ENCODE measurements around the gene PSMB2. TPM values are rescaled to one million over a fixed set of nuclear protein-coding genes. Genes with fewer than 3 reads are reported as not detected.

The PSMB2 gene
- total and polyA plus RNA-seq, 7 donors, result 38.6 to 117 (median 68.2) TPM

- Histone ChIP-seq H3K36me3 (ENCODE audit: insufficient read depth in 1 of 2, low read depth in 1 of 2) (peaks cover 0 to 27% of the 10 kb centered on the region in 2 donors), H3K4me1 (peaks cover 39% of the 10 kb centered on the region), H3K27me3 (ENCODE audit: insufficient read depth in 3 of 3, low read length in 2 of 3) (no peaks in the 10 kb centered on the region), H3K27ac (no peak overlapping the region), H3K9me3 (no peaks in the 10 kb centered on the region), H3K4me3 (no peak overlapping the region)
- TF ChIP-seq CTCF (IDR thresholded peaks at IDR 0.05), result no peak
- WGBS, 3 donors, result 83 to 87% (median 84%) methylated on average over 7 of the region's 7 CpGs
- DNase-seq (peak in 1 of 2 donors; percentile 47), ATAC-seq (no peak)
- intact Hi-C loops (cut with DNase I), result no loop called here
Measured at GRCh38 chr1:35559317-35559944, 81.9 kb downstream of the PSMB2 start.

- intact Hi-C loops (cut with DNase I), result no loop called here
- Histone ChIP-seq H3K4me1 (peaks cover 47% of the 10 kb centered on the region), H3K27me3 (ENCODE audit: insufficient read depth in 3 of 3, low read length in 2 of 3) (no peaks in the 10 kb centered on the region), H3K27ac (peak overlapping the region; percentile 99), H3K9me3 (no peaks in the 10 kb centered on the region), H3K36me3 (ENCODE audit: insufficient read depth in 1 of 2, low read depth in 1 of 2) (peaks cover 0 to 26% of the 10 kb centered on the region in 2 donors), H3K4me3 (peak overlapping the region; percentile 99)
- ATAC-seq (no peak), DNase-seq (peak in 1 of 2 donors; percentile 55)
- no peak for TF ChIP-seq CTCF (IDR thresholded peaks at IDR 0.05)
- 31 to 32% (median 32%) methylated on average over 22 to 26 of the region's 26 CpGs for WGBS, 3 donors
Measured at GRCh38 chr1:35558374-35559316, 82.7 kb downstream of the PSMB2 start.

- Histone ChIP-seq H3K9me3 (no peaks in the 10 kb centered on the region), H3K27ac (peak within 1 kb of the TSS; percentile 99), H3K4me1 (peaks cover 54% of the 10 kb centered on the region), H3K36me3 (ENCODE audit: insufficient read depth in 1 of 2, low read depth in 1 of 2) (peaks cover 0 to 26% of the 10 kb centered on the region in 2 donors), H3K27me3 (ENCODE audit: insufficient read depth in 3 of 3, low read length in 2 of 3) (no peaks in the 10 kb centered on the region), H3K4me3 (peak within 1 kb of the TSS; percentile 99)
- TF ChIP-seq CTCF (IDR thresholded peaks at IDR 0.05), result no peak
- intact Hi-C loops (cut with DNase I), result no loop called here
- DNase-seq, result peak; percentile 98
- peak; percentile 92 to 95 (median 92) for ATAC-seq
- WGBS, 3 donors, result 0 to 1% (median 0%) methylated on average over 55 to 58 of the region's 58 CpGs
Measured at GRCh38 chr1:35557611-35558373, 83.5 kb downstream of the PSMB2 start, which contains the start of gene NCDN. Gene NCDN (plus strand): TSS chr1:35557799. CDS start chr1:35558191, 392 bp downstream.

GRCh38 chr1:35557118-35557610 is 84.2 kb downstream of the PSMB2 start, which contains the start of gene KIAA0319L:
Gene KIAA0319L (minus strand): TSS chr1:35557403. CDS start chr1:35554491, 2,912 bp downstream.
- peak within 1 kb of the TSS; percentile 99 for H3K4me3 ChIP-seq
- peak; percentile 87 to 90 (median 88) for ATAC-seq
- H3K36me3 ChIP-seq (ENCODE audit: insufficient read depth in 1 of 2, low read depth in 1 of 2), result peaks cover 0 to 26% of the 10 kb centered on the region in 2 donors
- no peaks in the 10 kb centered on the region for H3K27me3 ChIP-seq (ENCODE audit: insufficient read depth in 3 of 3, low read length in 2 of 3)
- no peaks in the 10 kb centered on the region for H3K9me3 ChIP-seq
- no peak for TF ChIP-seq CTCF (IDR thresholded peaks at IDR 0.05)
- DNase-seq, result peak; percentile 91 to 94
- intact Hi-C loops (cut with DNase I), result no loop called here
- peak within 1 kb of the TSS; percentile 99 for H3K27ac ChIP-seq
- WGBS, 3 donors, result 0 to 1% (median 1%) methylated on average over 28 to 39 of the region's 39 CpGs
- H3K4me1 ChIP-seq, result peaks cover 54% of the 10 kb centered on the region

Measured in psoas muscle (tissue), 8 donors.